ENCODE data around the gene CIB2. TPM values are rescaled to one million over a fixed set of nuclear protein-coding genes. Genes with fewer than 3 reads are reported as not detected.

The CIB2 gene
- total RNA-seq, 2 donors from 2014 or later = 6.8 to 14.6 TPM

GRCh38 chr15:78077053-78077870, 54.0 kb downstream of the CIB2 start, which contains the start of gene TBC1D2B:
TSS of gene TBC1D2B (minus strand) at chr15:78077711. CDS start at chr15:78077652, 59 bp downstream.
- H3K4me1 ChIP-seq = peaks cover 5% of the 10 kb centered on the region
- peak within 1 kb of the TSS; percentile 75 to 97 for H3K9ac ChIP-seq (ENCODE audit: low read depth in 2 of 2, low read length in 2 of 2)
- H3K27me3 ChIP-seq = no peaks in the 10 kb centered on the region
- peak; percentile 82 for DNase-seq
- no peaks in the 10 kb centered on the region for H3K9me3 ChIP-seq
- intact Hi-C loops (cut with DNase I) = no loop called here
- TF ChIP-seq, protein P1, sequence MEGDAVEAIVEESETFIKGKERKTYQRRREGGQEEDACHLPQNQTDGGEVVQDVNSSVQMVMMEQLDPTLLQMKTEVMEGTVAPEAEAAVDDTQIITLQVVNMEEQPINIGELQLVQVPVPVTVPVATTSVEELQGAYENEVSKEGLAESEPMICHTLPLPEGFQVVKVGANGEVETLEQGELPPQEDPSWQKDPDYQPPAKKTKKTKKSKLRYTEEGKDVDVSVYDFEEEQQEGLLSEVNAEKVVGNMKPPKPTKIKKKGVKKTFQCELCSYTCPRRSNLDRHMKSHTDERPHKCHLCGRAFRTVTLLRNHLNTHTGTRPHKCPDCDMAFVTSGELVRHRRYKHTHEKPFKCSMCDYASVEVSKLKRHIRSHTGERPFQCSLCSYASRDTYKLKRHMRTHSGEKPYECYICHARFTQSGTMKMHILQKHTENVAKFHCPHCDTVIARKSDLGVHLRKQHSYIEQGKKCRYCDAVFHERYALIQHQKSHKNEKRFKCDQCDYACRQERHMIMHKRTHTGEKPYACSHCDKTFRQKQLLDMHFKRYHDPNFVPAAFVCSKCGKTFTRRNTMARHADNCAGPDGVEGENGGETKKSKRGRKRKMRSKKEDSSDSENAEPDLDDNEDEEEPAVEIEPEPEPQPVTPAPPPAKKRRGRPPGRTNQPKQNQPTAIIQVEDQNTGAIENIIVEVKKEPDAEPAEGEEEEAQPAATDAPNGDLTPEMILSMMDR (IDR thresholded peaks at IDR 0.05) = no peak
- H3K36me3 ChIP-seq = no peaks in the 10 kb centered on the region
- H3K27ac ChIP-seq = peak within 1 kb of the TSS; percentile 93
- peak within 1 kb of the TSS; percentile 97 for H3K4me3 ChIP-seq

- Histone ChIP-seq H3K27ac (peak overlapping the region; percentile 93), H3K9me3 (no peaks in the 10 kb centered on the region), H3K4me1 (peaks cover 4% of the 10 kb centered on the region), H3K9ac (ENCODE audit: low read depth in 2 of 2, low read length in 2 of 2) (peak overlapping the region; percentile 75 to 97), H3K36me3 (no peaks in the 10 kb centered on the region), H3K4me3 (peak overlapping the region; percentile 97), H3K27me3 (no peaks in the 10 kb centered on the region)
- intact Hi-C loops (cut with DNase I) = no loop called here
- no peak for DNase-seq
- TF ChIP-seq, protein P1 (IDR thresholded peaks at IDR 0.05) = no peak
Observed at GRCh38 chr15:78076231-78077052, 54.8 kb downstream of the CIB2 start.

DNA sequence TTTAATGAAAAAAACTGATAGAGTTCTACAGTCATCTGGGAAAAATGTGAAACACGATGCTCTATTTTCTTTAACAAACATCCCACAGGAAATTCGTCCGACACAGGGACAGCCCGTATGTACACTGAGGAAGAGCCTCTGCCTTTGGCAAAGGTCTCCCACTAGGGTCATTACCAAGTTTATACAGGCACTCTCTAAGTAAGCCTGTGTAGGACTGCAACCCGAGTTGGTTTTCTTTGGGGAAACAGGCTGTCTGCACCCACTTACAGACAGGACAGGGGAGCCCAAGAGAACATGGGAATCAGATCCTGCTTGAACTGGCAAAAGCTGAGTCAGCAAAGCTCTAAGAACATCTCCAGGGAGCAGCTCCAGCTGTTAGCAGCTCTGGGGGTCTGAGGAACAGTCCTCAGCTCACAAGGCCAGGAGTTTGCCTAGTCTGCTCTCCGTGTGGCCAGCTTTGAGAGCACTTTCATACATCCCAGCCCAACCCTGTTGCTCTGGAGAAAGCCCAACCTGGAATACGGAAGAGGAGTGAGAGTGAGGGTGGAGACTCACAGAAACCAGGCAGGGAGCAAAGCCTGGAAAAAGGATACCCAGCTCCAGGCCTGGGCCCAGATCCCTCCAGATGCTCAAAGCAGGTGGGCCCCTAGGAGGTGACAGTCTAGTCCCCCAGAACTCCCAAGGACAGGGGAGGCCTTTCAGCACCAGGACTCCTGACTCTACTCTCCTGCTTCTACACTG, 55.6 kb downstream of the CIB2 start:
- no peaks in the 10 kb centered on the region for H3K27me3 ChIP-seq
- TF ChIP-seq, protein P1 (IDR thresholded peaks at IDR 0.05) = no peak
- peaks cover 4% of the 10 kb centered on the region for H3K4me1 ChIP-seq
- DNase-seq = peak; percentile 84
- H3K9ac ChIP-seq (ENCODE audit: low read depth in 2 of 2, low read length in 2 of 2) = peak overlapping the region; percentile 70 to 97
- H3K36me3 ChIP-seq = no peaks in the 10 kb centered on the region
- peak overlapping the region; percentile 97 for H3K4me3 ChIP-seq
- H3K9me3 ChIP-seq = no peaks in the 10 kb centered on the region
- peak overlapping the region; percentile 93 for H3K27ac ChIP-seq
- intact Hi-C loops (cut with DNase I) = no loop called here

DNA sequence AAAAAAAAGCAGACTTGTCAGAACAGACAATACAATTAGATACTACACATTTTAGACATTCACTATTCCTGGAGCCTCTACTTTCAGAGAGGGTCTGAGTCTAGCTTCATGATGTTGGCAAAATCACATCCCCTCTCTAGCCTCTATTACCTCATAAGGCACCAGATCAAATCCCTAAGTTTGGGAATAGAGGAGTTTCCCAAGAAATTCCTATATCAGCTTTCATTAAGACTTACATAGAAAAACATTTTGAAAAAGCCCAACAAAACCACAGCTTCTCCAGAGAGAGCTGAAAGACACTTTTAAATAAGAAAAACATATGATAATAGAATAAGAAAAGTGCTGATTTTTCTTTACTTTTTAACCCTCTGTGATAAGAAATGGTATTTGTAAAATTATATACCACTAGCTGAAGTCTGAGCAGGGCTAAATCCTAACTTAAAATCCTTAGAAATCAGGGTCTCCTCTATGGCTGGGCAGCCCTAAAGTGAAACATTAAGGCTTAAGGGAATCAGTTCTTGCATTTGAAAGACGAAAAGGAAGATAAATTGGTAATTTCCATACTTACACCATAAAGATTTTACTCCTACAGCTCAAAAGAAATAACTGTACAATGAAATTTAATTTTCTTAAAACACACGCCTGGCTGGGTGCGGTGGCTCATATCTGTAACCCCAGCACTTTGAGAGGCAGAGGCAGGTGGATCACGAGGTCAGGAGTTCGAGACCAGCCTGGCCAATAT, 58.0 kb downstream of the CIB2 start:
- intact Hi-C loops (cut with DNase I) = no loop called here
- no peak for DNase-seq
- peak overlapping the region in 1 of 2 donors; percentile 53 for H3K9ac ChIP-seq (ENCODE audit: low read depth in 2 of 2, low read length in 2 of 2)

More for the DNA sequence above, 58.0 kb downstream of the CIB2 start:
- peak overlapping the region; percentile 58 for H3K27ac ChIP-seq
- peaks cover 4% of the 10 kb centered on the region for H3K4me1 ChIP-seq
- no peak overlapping the region for H3K4me3 ChIP-seq
- TF ChIP-seq, protein P1 (IDR thresholded peaks at IDR 0.05) = no peak
- H3K9me3 ChIP-seq = no peaks in the 10 kb centered on the region
- H3K36me3 ChIP-seq = no peaks in the 10 kb centered on the region
- no peaks in the 10 kb centered on the region for H3K27me3 ChIP-seq

Measured in colonic mucosa (tissue), 4 donors.